Activated CD8-positive, alpha-beta T cell treated with anti-CD3 and anti-CD28 coated beads for 36 hours (primary cell): Measurements from ENCODE around the gene ATCAY. TPM values are rescaled to one million over a fixed set of nuclear protein-coding genes. Genes with fewer than 3 reads are reported as not detected.
"Not testable (repeated sequence)": the region's sequence is repeated elsewhere in the genome, so short reads cannot be mapped to it uniquely, and the experiment has no call there.

Experiments
- ATAC-seq: fragments of 200-7000 bp; cut with Tn5 transposase; one replicate; pipeline ENCODE4 v1.10.0; 2021; ENCODE audit warnings: mild to moderate bottlenecking, moderate library complexity
- CTCF ChIA-PET: fragments of 350-600 bp; sonication (Branson Sonifier 250); formaldehyde crosslinking; loops from one replicate; lab custom pipeline; 2021; ENCODE audit warnings: antibody characterized with exemption; lab: Charles Lee
- POLR2A ChIA-PET: fragments of 350-600 bp; sonication (Branson Sonifier 250); formaldehyde crosslinking; loops from one replicate; lab custom pipeline; 2021; ENCODE audit warnings: antibody characterized with exemption; lab: Charles Lee
- DNase-seq: peaks from one replicate; pipeline ENCODE4 v3.0.0-alpha.2; 2020
- H3K27ac Mint-ChIP-seq: one replicate; pipeline ENCODE4 v1.8.0; 2021; ENCODE audit warnings: mild to moderate bottlenecking, mixed read lengths
- H3K27me3 Mint-ChIP-seq: one replicate; pipeline ENCODE4 v1.8.0; 2021; ENCODE audit warnings: mixed read lengths
- H3K36me3 Mint-ChIP-seq: one replicate; pipeline ENCODE4 v1.8.0; 2021; ENCODE audit warnings: low read depth, mixed read lengths
- H3K4me1 Mint-ChIP-seq: one replicate; pipeline ENCODE4 v1.8.0; 2021; ENCODE audit warnings: low read depth, mixed read lengths
- H3K4me3 Mint-ChIP-seq: one replicate; pipeline ENCODE4 v1.8.0; 2021; ENCODE audit warnings: mild to moderate bottlenecking, moderate library complexity, mixed read lengths
- H3K9me3 Mint-ChIP-seq: one replicate; pipeline ENCODE4 v1.8.0; 2021; ENCODE audit warnings: mixed read lengths
- intact Hi-C: fragments of 100-400 bp; cut with micrococcal nuclease; formaldehyde crosslinking; loops from one replicate; pipeline ENCODE4 v1.10.0; 2022
- total RNA-seq, 2 experiments: library from RNA; stranded (reverse); gene quantifications; one replicate each; pipeline ENCODE4 v1.2.3, GENCODE V29; 2021
- TF ChIP-seq, protein P1 (sequence below): fragments of 200-600 bp; IDR thresholded peaks from one replicate; pipeline ENCODE4 v1.8.0; 2022; ENCODE audit warnings: antibody characterized with exemption, mild to moderate bottlenecking

ATCAY gene
- total RNA-seq, 2 experiments from 2014 or later = not detected

DNA sequence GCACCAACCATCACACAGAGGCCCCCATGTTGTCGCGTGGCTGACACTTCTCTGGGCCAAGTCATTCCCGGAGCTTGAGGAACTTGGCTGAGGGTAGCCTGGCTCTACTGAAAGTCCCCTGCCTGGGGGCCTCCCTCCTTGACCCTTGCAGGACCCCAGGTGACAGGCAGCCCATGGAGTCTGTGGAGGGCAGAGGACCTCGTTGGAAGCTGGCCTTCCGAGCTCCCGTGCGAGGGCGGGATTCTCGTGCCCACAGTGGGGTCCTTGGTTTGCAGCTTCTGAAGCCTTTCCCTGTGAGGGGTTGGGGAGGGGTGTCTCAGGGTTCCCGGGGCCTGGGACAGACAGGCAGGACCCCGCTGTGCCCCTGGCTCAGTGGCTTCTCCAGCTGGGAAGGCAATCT is 68.8 kb downstream of the ATCAY start:
- no peaks in the 10 kb centered on the region for H3K27me3 Mint-ChIP-seq
- H3K4me1 Mint-ChIP-seq = peaks cover 7% of the 10 kb centered on the region
- POLR2A ChIA-PET = no interaction called here
- DNase-seq (no peak), ATAC-seq (no peak)
- intact Hi-C loops = no loop called here
- TF ChIP-seq, protein P1, sequence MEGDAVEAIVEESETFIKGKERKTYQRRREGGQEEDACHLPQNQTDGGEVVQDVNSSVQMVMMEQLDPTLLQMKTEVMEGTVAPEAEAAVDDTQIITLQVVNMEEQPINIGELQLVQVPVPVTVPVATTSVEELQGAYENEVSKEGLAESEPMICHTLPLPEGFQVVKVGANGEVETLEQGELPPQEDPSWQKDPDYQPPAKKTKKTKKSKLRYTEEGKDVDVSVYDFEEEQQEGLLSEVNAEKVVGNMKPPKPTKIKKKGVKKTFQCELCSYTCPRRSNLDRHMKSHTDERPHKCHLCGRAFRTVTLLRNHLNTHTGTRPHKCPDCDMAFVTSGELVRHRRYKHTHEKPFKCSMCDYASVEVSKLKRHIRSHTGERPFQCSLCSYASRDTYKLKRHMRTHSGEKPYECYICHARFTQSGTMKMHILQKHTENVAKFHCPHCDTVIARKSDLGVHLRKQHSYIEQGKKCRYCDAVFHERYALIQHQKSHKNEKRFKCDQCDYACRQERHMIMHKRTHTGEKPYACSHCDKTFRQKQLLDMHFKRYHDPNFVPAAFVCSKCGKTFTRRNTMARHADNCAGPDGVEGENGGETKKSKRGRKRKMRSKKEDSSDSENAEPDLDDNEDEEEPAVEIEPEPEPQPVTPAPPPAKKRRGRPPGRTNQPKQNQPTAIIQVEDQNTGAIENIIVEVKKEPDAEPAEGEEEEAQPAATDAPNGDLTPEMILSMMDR = no peak
- no peaks in the 10 kb centered on the region for H3K36me3 Mint-ChIP-seq
- no peaks in the 10 kb centered on the region for H3K9me3 Mint-ChIP-seq
- H3K4me3 Mint-ChIP-seq = no peak overlapping the region
- CTCF ChIA-PET = no interaction called here
- H3K27ac Mint-ChIP-seq = no peak overlapping the region

DNA sequence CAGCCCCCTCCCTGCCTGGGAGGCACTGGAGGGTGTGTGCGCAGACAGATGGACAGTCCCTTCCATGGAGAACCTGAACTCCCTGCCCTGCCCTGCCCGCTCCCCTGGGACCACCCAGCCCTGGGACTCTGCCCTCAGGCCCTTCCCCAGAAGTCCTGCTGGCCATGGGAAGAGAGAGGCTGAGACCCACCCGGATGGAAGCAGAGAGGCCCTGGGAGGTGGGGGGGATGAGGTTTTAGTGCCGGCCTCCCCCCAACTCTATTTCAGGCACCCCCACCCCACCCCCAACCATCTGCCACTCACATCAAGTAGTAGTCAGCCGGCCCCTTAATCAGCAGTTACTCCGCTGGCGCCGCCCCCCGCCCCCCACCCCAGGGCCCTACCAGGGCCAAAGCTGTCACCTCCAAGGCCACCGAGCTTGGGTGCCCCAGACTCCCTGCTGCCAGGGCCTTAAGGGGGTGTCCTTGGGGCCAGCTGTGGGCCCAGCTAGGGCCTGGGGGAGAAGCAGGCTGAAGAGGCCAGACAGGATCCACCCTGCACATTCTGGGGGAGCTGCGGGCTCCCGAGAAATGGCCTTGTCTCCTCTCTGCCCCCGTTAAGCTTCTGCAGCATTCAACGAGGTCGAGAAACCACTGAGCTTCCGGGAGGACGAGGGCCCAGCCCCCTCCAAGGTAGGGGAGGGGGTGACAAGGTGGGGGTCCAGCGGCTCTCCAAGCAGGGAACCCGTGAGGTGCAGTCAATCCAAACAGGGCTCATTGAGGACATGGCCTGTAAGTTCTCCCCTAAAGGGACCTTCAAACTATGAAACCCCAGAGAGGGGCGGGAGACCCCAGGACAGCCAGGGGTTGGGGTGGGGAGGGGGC is 69.7 kb downstream of the ATCAY start:
- ChIA-PET CTCF (interaction anchor here (0.8 kb wide), 1 partner anchor 19 kb away, joined by 6 read pairs; no protein-coding TSS in a partner anchor), POLR2A (interaction anchor here (1.7 kb wide), 1 partner anchor 34 kb away, joined by 4 read pairs; no protein-coding TSS in a partner anchor)
- Mint-ChIP-seq H3K4me1 (peaks cover 7% of the 10 kb centered on the region), H3K27ac (no peak overlapping the region), H3K27me3 (no peaks in the 10 kb centered on the region), H3K9me3 (no peaks in the 10 kb centered on the region), H3K4me3 (peak overlapping the region; percentile 24), H3K36me3 (no peaks in the 10 kb centered on the region)
- TF ChIP-seq, protein P1 = no peak
- no peak for ATAC-seq
- DNase-seq = no peak
- intact Hi-C loops = no loop called here

DNA sequence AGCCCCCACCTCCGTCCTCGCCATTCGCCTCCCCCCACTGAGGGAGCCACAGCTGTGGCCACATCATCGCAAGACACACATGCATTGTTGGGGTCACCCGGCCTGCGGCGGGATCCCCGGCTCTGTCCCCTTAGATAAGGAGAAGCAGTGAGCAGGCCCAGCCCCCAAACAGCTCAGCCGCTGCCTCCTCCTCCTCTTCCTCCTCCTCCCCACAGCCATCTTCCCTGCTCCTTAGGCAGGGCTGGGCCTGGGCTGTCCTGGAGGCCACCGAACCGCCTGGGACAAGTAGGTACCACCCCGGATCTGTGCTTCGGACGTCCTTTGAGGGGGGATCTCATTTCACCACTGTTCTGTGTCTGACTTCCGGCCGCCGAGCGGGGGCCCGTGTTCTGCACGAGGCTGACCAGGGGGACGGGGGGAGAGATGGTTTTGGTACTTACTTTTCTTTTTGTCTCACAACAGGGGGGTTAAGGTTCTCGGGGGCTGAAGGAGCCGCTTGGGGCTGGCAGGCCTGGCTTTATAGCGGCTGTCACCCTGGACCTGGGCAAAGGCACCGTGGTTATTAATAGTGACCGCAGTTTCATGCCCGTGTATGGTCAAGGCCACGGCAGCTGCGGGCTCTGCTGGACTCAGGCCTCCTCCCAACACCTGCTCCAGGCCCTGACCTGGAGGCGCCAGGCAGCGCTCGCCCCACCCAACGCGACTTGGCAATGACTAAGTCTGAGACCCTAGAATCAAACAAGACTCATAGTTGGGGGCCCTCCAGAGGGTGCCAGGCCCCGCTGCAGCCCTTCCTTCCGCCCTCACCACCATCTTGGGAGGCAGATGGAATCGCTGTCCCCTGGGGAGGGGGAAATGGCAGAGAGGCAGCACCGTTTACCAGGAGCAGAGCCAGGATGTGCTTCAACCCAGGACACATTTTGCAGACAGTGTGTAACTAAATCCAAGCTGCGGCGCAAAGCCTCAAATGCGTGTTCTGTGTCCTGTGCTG is 70.7 kb downstream of the ATCAY start:
- Mint-ChIP-seq H3K9me3 (no peaks in the 10 kb centered on the region), H3K4me1 (peaks cover 7% of the 10 kb centered on the region), H3K27me3 (no peaks in the 10 kb centered on the region), H3K27ac (peak overlapping the region; percentile 81), H3K4me3 (peak overlapping the region; percentile 66), H3K36me3 (no peaks in the 10 kb centered on the region)
- peak; percentile 74 for ATAC-seq
- CTCF ChIA-PET = interaction anchor here (0.8 kb wide), 1 partner anchor 18 kb away, joined by 6 read pairs; no protein-coding TSS in a partner anchor
- peak; percentile 42 for DNase-seq
- TF ChIP-seq, protein P1 = no peak
- intact Hi-C loops = no loop called here
- POLR2A ChIA-PET = interaction anchor here (1.1 to 1.7 kb wide), 3 partner anchors 33 to 34 kb away, joined by 4 to 5 read pairs (median 4); partner anchors contain the start of gene EEF2

DNA sequence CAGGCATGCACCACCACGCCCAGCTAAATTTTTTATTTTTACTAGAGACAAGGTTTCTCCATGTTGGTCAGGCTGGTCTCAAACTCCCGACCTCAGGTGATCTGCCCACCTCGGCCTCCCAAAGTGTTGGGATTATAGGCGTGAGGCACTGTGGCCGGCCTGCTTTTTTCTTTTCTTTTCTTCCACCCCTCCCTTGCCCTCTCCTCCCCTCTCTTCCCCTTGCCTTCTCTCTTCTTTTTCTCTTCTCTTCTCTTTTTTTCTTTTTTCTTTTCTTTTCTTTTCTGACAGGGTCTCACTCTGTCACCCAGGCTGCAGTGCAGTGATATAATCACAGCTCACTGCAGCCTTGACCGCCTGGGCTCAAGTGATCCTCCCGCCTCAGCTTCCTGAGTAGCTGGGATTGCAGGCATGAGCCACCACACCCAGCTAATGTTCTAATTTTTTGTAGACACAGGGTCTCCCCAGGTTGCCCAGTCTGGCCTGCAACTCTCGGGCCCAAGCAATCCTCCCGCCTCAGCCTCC is 72.3 kb downstream of the ATCAY start:
- ATAC-seq, DNase-seq, H3K9me3 Mint-ChIP-seq, H3K27ac Mint-ChIP-seq, H3K36me3 Mint-ChIP-seq, H3K27me3 Mint-ChIP-seq, intact Hi-C loops, H3K4me3 Mint-ChIP-seq, H3K4me1 Mint-ChIP-seq, CTCF ChIA-PET: not testable (repeated sequence)
- POLR2A ChIA-PET = interaction anchor here (0.8 to 1.6 kb wide), 2 partner anchors 31 to 33 kb away, joined by 3 to 5 read pairs; partner anchors contain the start of gene EEF2

DNA sequence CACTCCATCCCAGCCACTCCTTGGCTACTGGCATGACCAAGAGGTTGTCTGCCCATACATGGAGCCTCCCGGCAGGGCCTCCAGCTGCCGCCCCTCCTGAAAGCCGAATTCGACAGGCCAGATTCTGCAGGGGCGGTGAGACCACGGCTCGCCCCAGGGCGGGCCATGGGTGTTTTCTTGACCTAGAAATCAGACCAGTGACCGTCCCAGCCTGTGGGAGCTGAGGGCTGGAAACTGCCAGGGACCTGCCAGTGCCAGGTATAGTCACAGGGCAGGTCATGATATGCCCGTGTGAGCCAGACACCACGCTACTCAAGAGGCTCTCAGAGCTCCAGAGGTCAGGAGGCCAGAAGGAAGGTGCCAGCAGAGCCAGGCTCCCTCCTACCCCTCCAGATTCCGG is 73.6 kb downstream of the ATCAY start:
- no peak overlapping the region for H3K4me3 Mint-ChIP-seq
- ChIA-PET POLR2A (no interaction called here), CTCF (interaction anchor here (1.3 kb wide), 1 partner anchor 8 kb away, joined by 4 read pairs; no protein-coding TSS in a partner anchor)
- no peaks in the 10 kb centered on the region for H3K27me3 Mint-ChIP-seq
- H3K9me3 Mint-ChIP-seq = no peaks in the 10 kb centered on the region
- TF ChIP-seq, protein P1 = no peak
- DNase-seq (no peak), ATAC-seq (no peak)
- no peak overlapping the region for H3K27ac Mint-ChIP-seq
- H3K4me1 Mint-ChIP-seq = peaks cover 7% of the 10 kb centered on the region
- peaks cover 1% of the 10 kb centered on the region for H3K36me3 Mint-ChIP-seq
- intact Hi-C loops = no loop called here

DNA sequence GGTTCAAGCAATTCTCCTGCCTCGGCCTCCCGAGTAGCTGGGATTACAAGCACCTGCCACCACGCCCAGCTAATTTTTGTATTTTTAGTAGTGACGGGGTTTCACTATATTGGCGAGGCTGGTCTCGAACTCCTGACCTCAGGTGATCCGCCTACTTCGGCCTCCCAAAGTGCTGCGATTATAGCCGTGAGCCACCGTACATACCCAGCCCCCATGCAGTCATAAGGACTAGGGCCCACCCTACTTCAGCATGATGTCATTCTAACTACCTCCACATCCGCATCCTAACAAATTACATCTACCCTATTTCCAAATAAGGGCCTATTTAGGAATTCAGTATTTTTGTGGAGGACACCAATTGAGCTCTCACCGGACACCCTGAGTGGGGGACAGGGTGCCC is 74.8 kb downstream of the ATCAY start:
- H3K36me3 Mint-ChIP-seq, H3K4me3 Mint-ChIP-seq, H3K27ac Mint-ChIP-seq, H3K4me1 Mint-ChIP-seq, intact Hi-C loops, DNase-seq, H3K9me3 Mint-ChIP-seq, ATAC-seq, H3K27me3 Mint-ChIP-seq: not testable (repeated sequence)
- CTCF ChIA-PET = interaction anchor here (1.3 kb wide), 1 partner anchor 10 kb away, joined by 4 read pairs; no protein-coding TSS in a partner anchor
- POLR2A ChIA-PET = interaction anchor here (0.6 to 1.6 kb wide), 2 partner anchors 14 to 21 kb away, joined by 4 to 5 read pairs; no protein-coding TSS in a partner anchor
